H1 (cell line): ENCODE results near the gene ABCD1. TPM values are rescaled to one million over a fixed set of nuclear protein-coding genes. Genes with fewer than 3 reads are reported as not detected.

Source experiments
- CTCF ChIA-PET: fragments of 300-600 bp; sonication (Branson Sonifier 250); formaldehyde crosslinking; loops from one replicate; lab custom pipeline; 2021; ENCODE audit not compliant: partially characterized antibody; lab: Charles Lee
- POLR2A ChIA-PET: fragments of 300-600 bp; sonication (Branson Sonifier 250); formaldehyde crosslinking; loops from one replicate; lab custom pipeline; 2021; ENCODE audit warnings: inconsistent platforms; ENCODE audit not compliant: partially characterized antibody; lab: Charles Lee
- DNase-seq, 2 experiments: peaks; one replicate each; pipeline versions ENCODE4 v3.0.0 to v3.0.0-alpha.2; 2010 to 2022; ENCODE audit warnings: low spot score in 2 of 2, low read depth in 1 of 2, mixed read lengths in 1 of 2
- FAIRE-seq: peaks from 2 replicates; lab custom pipeline; 2011; peaks lifted over from hg19 to GRCh38; lab: Jason Lieb, UNC
- H2AFZ ChIP-seq: 2 replicates; pipeline ENCODE4 v1.8.1; 2012; ENCODE audit warnings: low read length, inconsistent platforms
- H2AK5ac ChIP-seq: 2 replicates; pipeline ENCODE4 v1.6.1; 2013; ENCODE audit warnings: low read depth, low read length
- H2BK120ac ChIP-seq: replicated peaks from 2 replicates; pipeline ENCODE3; 2013; ENCODE audit warnings: low read depth, low read length, inconsistent platforms
- H2BK12ac ChIP-seq: 2 replicates; pipeline ENCODE4 v1.6.1; 2013; ENCODE audit warnings: low read depth, low read length
- H2BK15ac ChIP-seq: 2 replicates; pipeline ENCODE4 v1.6.1; 2013; ENCODE audit warnings: low read length
- H2BK20ac ChIP-seq: 2 replicates; pipeline ENCODE4 v1.6.1; 2013; ENCODE audit warnings: low read length
- H2BK5ac ChIP-seq: 2 replicates; pipeline ENCODE4 v1.6.1; 2013; ENCODE audit warnings: low read depth, low read length
- H3K14ac ChIP-seq: 2 replicates; pipeline ENCODE4 v1.6.1; 2013; ENCODE audit warnings: inconsistent platforms; ENCODE audit not compliant: insufficient read length
- H3K18ac ChIP-seq: 2 replicates; pipeline ENCODE4 v1.6.1; 2013; ENCODE audit warnings: low read length; ENCODE audit errors: extremely low read depth
- H3K23ac ChIP-seq: 2 replicates; pipeline ENCODE4 v1.6.1; 2013; ENCODE audit warnings: inconsistent platforms; ENCODE audit not compliant: insufficient read length
- H3K23me2 ChIP-seq: 2 replicates; pipeline ENCODE4 v1.6.1; 2013; ENCODE audit warnings: low read depth, low read length
- H3K27ac ChIP-seq: 2 replicates; pipeline ENCODE4 v1.6.1; 2011; ENCODE audit warnings: low read depth, low read length, inconsistent platforms
- H3K27me3 ChIP-seq, 4 experiments: replicated peaks in 1 of 4; 1 replicate in 1 of 4; 2 replicates in 3 of 4; pipeline versions ENCODE4 v1.6.1 to v1.8.1; 2011 to 2013; ENCODE audit warnings: low read length in 3 of 4, mild to moderate bottlenecking in 3 of 4, inconsistent platforms in 2 of 4, mixed read lengths in 2 of 4, moderate library complexity in 1 of 4; ENCODE audit not compliant: control insufficient read depth in 3 of 4, insufficient read depth in 3 of 4; ENCODE audit errors: extremely low read depth in 1 of 4
- H3K36me3 ChIP-seq, 4 experiments: 2 replicates each; pipeline versions ENCODE4 v1.6.1 to v1.8.1; 2011 to 2013; ENCODE audit warnings: mild to moderate bottlenecking in 4 of 4, low read length in 3 of 4, moderate library complexity in 2 of 4, control low read depth in 1 of 4, inconsistent platforms in 1 of 4; ENCODE audit not compliant: insufficient read depth in 4 of 4, control insufficient read depth in 2 of 4
- H3K4ac ChIP-seq: replicated peaks from 2 replicates; pipeline ENCODE3; 2013; ENCODE audit warnings: low read length, low read depth, mixed read lengths, inconsistent platforms; ENCODE audit not compliant: insufficient read length
- H3K4me1 ChIP-seq, 4 experiments: replicated peaks in 1 of 4; 1 replicate in 1 of 4; 2 replicates in 3 of 4; pipeline versions ENCODE4 v1.6.1 to v1.8.1; 2011 to 2013; ENCODE audit warnings: low read length in 3 of 4, inconsistent platforms in 2 of 4, mixed read lengths in 1 of 4; ENCODE audit not compliant: insufficient read depth in 4 of 4, control insufficient read depth in 3 of 4
- H3K4me2 ChIP-seq, 2 experiments: 2 replicates each; pipeline versions ENCODE4 v1.6.1 to v1.8.1; 2011 to 2013; ENCODE audit warnings: low read depth in 2 of 2, low read length in 2 of 2, control low read depth in 1 of 2, inconsistent platforms in 1 of 2, mild to moderate bottlenecking in 1 of 2; ENCODE audit not compliant: insufficient read depth in 1 of 2
- H3K4me3 ChIP-seq, 4 experiments: fragments of 200-600, 300-600 bp in 1 of 4; sonication (generic), shearing (Covaris generic), sonication (Bioruptor Twin) in 1 of 4; 2 replicates each; pipeline versions ENCODE4 v1.5.1 to v1.8.1; 2011 to 2016; ENCODE audit warnings: low read length in 4 of 4, low read depth in 3 of 4, control low read depth in 2 of 4, inconsistent platforms in 2 of 4, mild to moderate bottlenecking in 2 of 4, mixed read lengths in 1 of 4, moderate library complexity in 1 of 4; ENCODE audit not compliant: insufficient read depth in 2 of 4; ENCODE audit errors: extremely low read depth in 1 of 4
- H3K56ac ChIP-seq: replicated peaks from 2 replicates; pipeline ENCODE3; 2013; ENCODE audit warnings: low read depth, mild to moderate bottlenecking, mixed read lengths, low read length, inconsistent platforms; ENCODE audit not compliant: insufficient read length
- H3K79me1 ChIP-seq: 2 replicates; pipeline ENCODE4 v1.6.1; 2013; ENCODE audit warnings: low read depth, low read length, control low read depth
- H3K79me2 ChIP-seq, 2 experiments: 2 replicates each; pipeline versions ENCODE4 v1.6.1 to v1.8.1; 2012 to 2013; ENCODE audit warnings: low read length in 2 of 2, mild to moderate bottlenecking in 2 of 2, inconsistent platforms in 1 of 2; ENCODE audit not compliant: insufficient read depth in 2 of 2, control insufficient read depth in 1 of 2
- H3K9ac ChIP-seq, 4 experiments: replicated peaks in 1 of 4; 1 replicate in 1 of 4; 2 replicates in 3 of 4; pipeline versions ENCODE4 v1.6.1 to v1.8.1; 2011 to 2013; ENCODE audit warnings: low read depth in 3 of 4, low read length in 3 of 4, control low read depth in 2 of 4, mild to moderate bottlenecking in 2 of 4, moderate library complexity in 2 of 4, inconsistent platforms in 1 of 4; ENCODE audit errors: extremely low read depth in 1 of 4
- H3K9me3 ChIP-seq, 2 experiments: 2 replicates each; pipeline versions ENCODE4 v1.6.1 to v1.8.1; 2012 to 2013; ENCODE audit warnings: mild to moderate bottlenecking in 2 of 2, moderate library complexity in 2 of 2, control low read depth in 1 of 2, inconsistent platforms in 1 of 2, low read depth in 1 of 2, low read length in 1 of 2, mixed read lengths in 1 of 2; ENCODE audit not compliant: insufficient read depth in 2 of 2
- H4K20me1 ChIP-seq, 2 experiments: replicated peaks in 1 of 2; 2 replicates each; pipeline versions ENCODE3 to v1.8.1; 2011 to 2013; ENCODE audit warnings: inconsistent platforms in 2 of 2, low read length in 2 of 2, mild to moderate bottlenecking in 1 of 2; ENCODE audit not compliant: insufficient read depth in 2 of 2, control insufficient read depth in 1 of 2
- H4K5ac ChIP-seq: 2 replicates; pipeline ENCODE4 v1.6.1; 2013; ENCODE audit warnings: low read length, low read depth, mixed read lengths, inconsistent platforms; ENCODE audit not compliant: insufficient read length
- H4K8ac ChIP-seq: 2 replicates; pipeline ENCODE4 v1.8.0; 2013; ENCODE audit warnings: mild to moderate bottlenecking, moderate library complexity, low read length, inconsistent platforms; ENCODE audit not compliant: insufficient read depth; ENCODE audit errors: extremely low read depth
- H4K91ac ChIP-seq: replicated peaks from 2 replicates; pipeline ENCODE3; 2013; ENCODE audit warnings: low read length, mixed read lengths, inconsistent platforms; ENCODE audit not compliant: insufficient read length
- POLR2A ChIP-seq, 2 experiments: IDR thresholded peaks; 1 replicate in 1 of 2; 2 replicates in 1 of 2; pipeline ENCODE4 v1.6.1; 2011; ENCODE audit warnings: low read depth in 2 of 2, low read length in 2 of 2, mild to moderate bottlenecking in 2 of 2; ENCODE audit errors: control extremely low read depth in 1 of 2
- ZNF274 ChIP-seq: IDR thresholded peaks from 2 replicates; pipeline ENCODE4 v1.7.0; 2012; ENCODE audit warnings: low read length, borderline replicate concordance; ENCODE audit errors: extremely low read depth
- WGBS, 2 experiments: shearing (Covaris generic) in 1 of 2; methylation state at CpG; one replicate each; pipeline versions ENCODE4 v1.1.6 to v1.1.7; 2013 to 2015; ENCODE audit warnings: low lambda C conversion rate in 2 of 2, mixed read lengths in 2 of 2, inconsistent platforms in 1 of 2, low coverage in 1 of 2, missing lambda C conversion rate in 1 of 2; ENCODE audit not compliant: insufficient replicate concordance in 2 of 2, insufficient coverage in 1 of 2, insufficient read length in 1 of 2; ENCODE audit errors: extremely low coverage in 1 of 2, missing lambda C conversion rate in 1 of 2; 5-methylcytosine and 5-hydroxymethylcytosine counted together
- polyA plus RNA-seq, 7 experiments: library from polyadenylated mRNA; depleted of rRNA in 3 of 7; stranded (reverse) in 5 of 7; unstranded in 2 of 7; fragments of >200 nt in 5 of 7; fragments of 200-250 nt in 2 of 7; gene quantifications; 1 replicate in 5 of 7; 2 replicates in 1 of 7; 4 replicates in 1 of 7; pipeline versions ENCODE4 v1.2.1 to v1.2.3, GENCODE V29; 2011 to 2013; ENCODE audit warnings: missing spikeins in 2 of 7, mixed read lengths in 2 of 7
- total RNA-seq: library from RNA; stranded (reverse); fragmentation: NEBNext Ultra II Directional; extraction: Animal tissue kit (Norgen Biotek cat#: 25700); gene quantifications from 2 replicates; pipeline ENCODE4 v1.2.1, GENCODE V29; 2021

The ABCD1 gene
- total and polyA plus RNA-seq, 2 of the 8 experiments (the other 6 are each of a cell fraction or from before 2014, with no cell fraction given): 3.1 to 6.6 TPM

GRCh38 chrX:153697924-153698865 is 26.5 kb upstream of the ABCD1 start:
- H3K18ac ChIP-seq: no peak overlapping the region
- no peak overlapping the region for H3K14ac ChIP-seq
- no peak overlapping the region for H2BK15ac ChIP-seq
- no peaks in the 10 kb centered on the region for H3K9me3 ChIP-seq
- no peak overlapping the region for H3K56ac ChIP-seq
- no peak overlapping the region for H3K27ac ChIP-seq
- no peak overlapping the region for H3K9ac ChIP-seq
- no peak overlapping the region for H2AK5ac ChIP-seq
- H3K79me1 ChIP-seq: no peaks in the 10 kb centered on the region
- H4K8ac ChIP-seq: no peak overlapping the region
- H3K36me3 ChIP-seq: peaks cover 0 to 38% (median 12%) of the 10 kb centered on the region in 4 experiments; a peak in 5 of 8 replicates
- no peak overlapping the region for H2AFZ ChIP-seq
- H4K20me1 ChIP-seq: peaks cover 0 to 2% of the 10 kb centered on the region in 2 experiments
- no peak overlapping the region for H3K4me3 ChIP-seq
- no peak overlapping the region for H2BK5ac ChIP-seq
- no peak overlapping the region for H3K23ac ChIP-seq
- TF ChIP-seq ZNF274 (no peak), POLR2A (IDR thresholded peaks at IDR 0.05; ENCODE audit: control extremely low read depth in 1 of 2, low read depth in 2 of 2, low read length in 2 of 2) (peak in 1 of 2 experiments; percentile 21; a peak in 1 of 3 replicates)
- no peak overlapping the region for H3K4me2 ChIP-seq
- H3K23me2 ChIP-seq: no peaks in the 10 kb centered on the region
- ChIA-PET CTCF (interaction anchor here (1.0 to 2.5 kb wide), 2 partner anchors 10 to 29 kb away, joined by 5 to 10 read pairs; no protein-coding TSS in a partner anchor), POLR2A (interaction anchor here (1.7 to 1.9 kb wide), 2 partner anchors 11 kb away, joined by 5 to 11 read pairs; no protein-coding TSS in a partner anchor)
- no peak overlapping the region for H2BK12ac ChIP-seq
- no peak overlapping the region for H3K4ac ChIP-seq
- FAIRE-seq (no peak), DNase-seq (no peak)
- no peaks in the 10 kb centered on the region for H3K79me2 ChIP-seq
- no peak overlapping the region for H2BK20ac ChIP-seq
- WGBS, 2 experiments: 95% methylated on average over 9 of the region's 16 CpGs; no CpG with 5 or more reads in 1 of the 2 experiments
- no peak overlapping the region for H4K5ac ChIP-seq
- no peaks in the 10 kb centered on the region for H3K4me1 ChIP-seq
- no peak overlapping the region for H2BK120ac ChIP-seq
- no peak overlapping the region for H4K91ac ChIP-seq
- no peaks in the 10 kb centered on the region for H3K27me3 ChIP-seq
